Endothelial cell of umbilical vein (primary cell): ENCODE data around the gene SUPT7L. TPM values are rescaled to one million over a fixed set of nuclear protein-coding genes. Genes with fewer than 3 reads are reported as not detected.

Source experiments
- BruUV-seq: library from RNA; stranded (reverse); fragments of 400-500 nt; replicated peaks from 2 replicates; lab custom pipeline; 2021; lab: Mats Ljungman, UMichigan
- CTCF ChIA-PET: fragments of 300-600, 350-600 bp; sonication (Branson Sonifier 250); formaldehyde crosslinking; loops from one replicate; lab custom pipeline; 2021; ENCODE audit warnings: antibody characterized with exemption, inconsistent platforms; lab: Charles Lee
- POLR2A ChIA-PET: fragments of 300-600, 350-600 bp; sonication (Branson Sonifier 250); formaldehyde crosslinking; loops from one replicate; lab custom pipeline; 2021; ENCODE audit warnings: antibody characterized with exemption, inconsistent platforms; lab: Charles Lee
- DNase-seq: peaks from one replicate; pipeline ENCODE4 v3.0.0-alpha.2; 2011; ENCODE audit warnings: low read depth, low spot score
- FAIRE-seq: peaks from 2 replicates; lab custom pipeline; 2011; peaks lifted over from hg19 to GRCh38; lab: Jason Lieb, UNC
- H2AFZ ChIP-seq: 2 replicates; pipeline ENCODE4 v1.6.0; 2012; ENCODE audit warnings: low read depth, low read length, control low read depth, inconsistent platforms
- H3K27ac ChIP-seq: 2 replicates; pipeline ENCODE4 v1.5.1; 2011; ENCODE audit warnings: low read depth, mild to moderate bottlenecking, control low read depth, low read length, moderate library complexity; ENCODE audit not compliant: insufficient read depth
- H3K27me3 ChIP-seq, 2 experiments: 2 replicates each; pipeline versions ENCODE4 v1.6.0 to v1.6.1; 2011; ENCODE audit warnings: low read length in 2 of 2, mixed read lengths in 1 of 2; ENCODE audit not compliant: control insufficient read depth in 2 of 2, insufficient read depth in 2 of 2
- H3K36me3 ChIP-seq, 2 experiments: 2 replicates in 1 of 2; 3 replicates in 1 of 2; pipeline ENCODE4 v1.5.1; 2011; ENCODE audit warnings: low read length in 2 of 2, mild to moderate bottlenecking in 1 of 2, moderate library complexity in 1 of 2; ENCODE audit not compliant: control insufficient read depth in 2 of 2, insufficient read depth in 2 of 2; ENCODE audit errors: extremely low read depth in 1 of 2
- H3K4me1 ChIP-seq: 3 replicates; pipeline ENCODE4 v1.5.1; 2011; ENCODE audit warnings: mild to moderate bottlenecking, low read length; ENCODE audit not compliant: control insufficient read depth, insufficient read depth; ENCODE audit errors: extremely low read depth
- H3K4me2 ChIP-seq: 2 replicates; pipeline ENCODE4 v1.6.1; 2011; ENCODE audit warnings: low read length, control low read depth, mixed read lengths; ENCODE audit not compliant: insufficient read depth
- H3K4me3 ChIP-seq, 3 experiments: fragments of 200-600 bp in 1 of 3; sonication (generic), shearing (Covaris generic) in 1 of 3; replicated peaks in 1 of 3; 2 replicates each; pipeline ENCODE4 v1.5.1; 2011 to 2016; ENCODE audit warnings: control low read depth in 3 of 3, low read length in 3 of 3, mild to moderate bottlenecking in 2 of 3, inconsistent platforms in 1 of 3, low read depth in 1 of 3, moderate library complexity in 1 of 3; ENCODE audit not compliant: insufficient read depth in 1 of 3
- H3K79me2 ChIP-seq: 2 replicates; pipeline ENCODE4 v1.6.0; 2012; ENCODE audit warnings: low read length, inconsistent platforms; ENCODE audit not compliant: control insufficient read depth, insufficient read depth
- H3K9ac ChIP-seq: replicated peaks from 2 replicates; pipeline ENCODE3; 2011; ENCODE audit warnings: low read length, control low read depth; ENCODE audit not compliant: insufficient read depth; ENCODE audit errors: extremely low read depth
- H3K9me1 ChIP-seq: replicated peaks from 3 replicates; pipeline ENCODE4 v1.6.0; 2011; ENCODE audit warnings: mild to moderate bottlenecking, low read length; ENCODE audit not compliant: control insufficient read depth, insufficient read depth; ENCODE audit errors: extremely low read depth
- H3K9me3 ChIP-seq: replicated peaks from 2 replicates; pipeline ENCODE4 v1.5.1; 2012; ENCODE audit warnings: low read length, inconsistent platforms; ENCODE audit not compliant: control insufficient read depth, insufficient read depth
- H4K20me1 ChIP-seq: replicated peaks from 2 replicates; pipeline ENCODE3; 2011; ENCODE audit warnings: mild to moderate bottlenecking, low read length; ENCODE audit not compliant: control insufficient read depth, insufficient read depth; ENCODE audit errors: extremely low read depth
- CTCF ChIP-seq, 2 donors: IDR thresholded peaks; 1 replicate in 1 of 2; 2 replicates in 1 of 2; pipeline ENCODE4 v1.5.1; 2011; ENCODE audit warnings: low read length in 2 of 2, mild to moderate bottlenecking in 2 of 2, moderate library complexity in 2 of 2, control low read depth in 1 of 2, inconsistent platforms in 1 of 2, low read depth in 1 of 2; ENCODE audit not compliant: insufficient read depth in 1 of 2; ENCODE audit errors: extremely low read depth in 1 of 2
- EZH2 ChIP-seq: IDR thresholded peaks from 2 replicates; pipeline ENCODE4 v1.6.1; 2012; ENCODE audit warnings: borderline replicate concordance, low read depth, mild to moderate bottlenecking, moderate library complexity, low read length, inconsistent platforms; ENCODE audit not compliant: severe bottlenecking
- FOS ChIP-seq: IDR thresholded peaks from 2 replicates; pipeline ENCODE4 v1.6.1; 2011; ENCODE audit warnings: mild to moderate bottlenecking, low read length, moderate library complexity, borderline replicate concordance; ENCODE audit not compliant: insufficient read depth
- GATA2 ChIP-seq: IDR thresholded peaks from 2 replicates; pipeline ENCODE4 v1.7.0; 2011; ENCODE audit warnings: low read depth, mild to moderate bottlenecking, moderate library complexity, mixed read lengths, low read length; ENCODE audit not compliant: insufficient read length, insufficient read depth
- JUN ChIP-seq: IDR thresholded peaks from 2 replicates; pipeline ENCODE4 v1.6.1; 2011; ENCODE audit warnings: borderline replicate concordance, low read depth; ENCODE audit not compliant: insufficient read length, insufficient read depth
- MAX ChIP-seq: IDR thresholded peaks from 2 replicates; pipeline ENCODE4 v1.6.1; 2011; ENCODE audit not compliant: insufficient read depth, insufficient read length
- MYC ChIP-seq: IDR thresholded peaks from one replicate; pipeline ENCODE4 v1.6.1; 2011; ENCODE audit warnings: mild to moderate bottlenecking, low read depth, low read length
- POLR2A ChIP-seq: IDR thresholded peaks from 2 replicates; pipeline ENCODE4 v1.6.1; 2012; ENCODE audit warnings: low read depth, mild to moderate bottlenecking, control low read depth, low read length
- POLR2AphosphoS5 ChIP-seq: IDR thresholded peaks from 2 replicates; pipeline ENCODE4 v1.6.1; 2012; ENCODE audit warnings: low read depth, mild to moderate bottlenecking, control low read depth, low read length, moderate library complexity; ENCODE audit not compliant: insufficient read depth
- dilution Hi-C: fragments of 300-500 bp; cut with MboI; formaldehyde crosslinking; loops from one replicate; pipeline ENCODE4 v1.15.0; 2019; ENCODE audit warnings: low sequenced_read_pairs; ENCODE audit not compliant: extremely low pct_ligation_motif_present
- intact Hi-C: fragments of 100-400 bp; cut with micrococcal nuclease; formaldehyde crosslinking; loops from one replicate; pipeline ENCODE4 v1.10.0; 2022
- polyA plus RNA-seq, 4 experiments: library from polyadenylated mRNA; depleted of rRNA in 3 of 4; stranded (reverse) in 3 of 4; unstranded in 1 of 4; fragments of >200 nt; gene quantifications; 2 replicates each; pipeline versions ENCODE4 v1.2.1 to v1.2.3, GENCODE V29; 2011 to 2012; ENCODE audit warnings: missing spikeins in 1 of 4
- total RNA-seq: library from RNA; stranded (reverse); gene quantifications from 2 replicates; pipeline ENCODE4 v1.2.3, GENCODE V29; 2021

Gene SUPT7L
- total and polyA plus RNA-seq, 2 donors (not counting 3 experiments of a cell fraction or from before 2014, with no cell fraction given) = 30.3 to 44.5 TPM

GRCh38 chr2:27652790-27653189 is 10.6 kb downstream of the SUPT7L start:
- Histone ChIP-seq H3K4me3 (no peak overlapping the region), H3K9me3 (no peaks in the 10 kb centered on the region), H3K9me1 (no peaks in the 10 kb centered on the region), H3K4me1 (peaks cover 9% of the 10 kb centered on the region), H3K9ac (no peak overlapping the region), H3K27me3 (no peaks in the 10 kb centered on the region), H3K4me2 (no peak overlapping the region), H4K20me1 (no peaks in the 10 kb centered on the region), H2AFZ (no peak overlapping the region), H3K79me2 (no peaks in the 10 kb centered on the region), H3K36me3 (peaks cover 30 to 35% of the 10 kb centered on the region in 2 experiments), H3K27ac (no peak overlapping the region)
- ChIA-PET CTCF (interaction anchor here (3.3 kb wide), 1 partner anchor 31 kb away, joined by 18 read pairs; no protein-coding TSS in a partner anchor), POLR2A (interaction anchor here (0.6 to 1.3 kb wide), 2 partner anchors 13 to 29 kb away, joined by 3 to 4 read pairs; no protein-coding TSS in a partner anchor)
- no peak for DNase-seq
- intact Hi-C loops = no loop called here
- no TSS peak for BruUV-seq
- dilution Hi-C loops = no loop called here
- FAIRE-seq = no peak
- TF ChIP-seq MYC (no peak), FOS (peak; percentile 9)

DNA sequence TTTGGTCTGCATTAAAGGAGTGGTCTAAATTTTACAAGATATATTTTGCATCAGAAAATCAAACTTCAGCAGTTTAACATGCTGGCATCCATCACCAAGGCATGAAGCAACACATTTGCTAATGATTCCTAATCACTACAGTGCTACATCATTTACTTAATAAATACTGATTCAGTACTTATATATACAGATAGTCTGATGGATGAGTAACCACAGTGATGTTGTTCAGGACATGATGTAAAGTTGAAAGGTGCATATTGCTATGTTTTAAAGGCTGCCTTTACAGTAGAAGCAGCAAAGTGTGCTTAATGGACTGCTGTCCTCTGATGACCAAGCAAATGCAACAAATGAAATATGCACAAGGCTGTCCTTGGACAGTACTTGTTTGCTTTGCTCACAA is 11.1 kb downstream of the SUPT7L start:
- Histone ChIP-seq H3K79me2 (no peaks in the 10 kb centered on the region), H3K4me1 (peaks cover 9% of the 10 kb centered on the region), H3K4me2 (no peak overlapping the region), H3K9me3 (no peaks in the 10 kb centered on the region), H3K27ac (no peak overlapping the region), H3K9ac (no peak overlapping the region), H3K36me3 (peaks cover 28 to 34% of the 10 kb centered on the region in 2 experiments), H4K20me1 (no peaks in the 10 kb centered on the region), H3K9me1 (no peaks in the 10 kb centered on the region), H3K27me3 (no peaks in the 10 kb centered on the region), H2AFZ (no peak overlapping the region), H3K4me3 (no peak overlapping the region)
- TF ChIP-seq MAX (no peak), CTCF (IDR thresholded peaks at IDR 0.05; ENCODE audit: extremely low read depth in 1 of 2, insufficient read depth in 1 of 2, low read depth in 1 of 2, low read length in 2 of 2) (no peak), JUN (no peak), MYC (no peak), GATA2 (no peak), POLR2A (no peak), FOS (no peak), EZH2 (no peak), POLR2AphosphoS5 (no peak)
- intact Hi-C loops = no loop called here
- DNase-seq (no peak), FAIRE-seq (no peak)
- ChIA-PET CTCF (no interaction called here), POLR2A (interaction anchor here (0.6 kb wide), 1 partner anchor 30 kb away, joined by 4 read pairs; no protein-coding TSS in a partner anchor)
- dilution Hi-C loops = no loop called here
- no TSS peak for BruUV-seq
